Activated naive CD8-positive, alpha-beta T cell treated with anti-CD3 and anti-CD28 coated beads, Interleukin-2, amount 10 ng/mL, durations not matched to agents 7 days and 5 days (primary cell): Measurements from ENCODE around the gene SGSH. TPM values are rescaled to one million over a fixed set of nuclear protein-coding genes. Genes with fewer than 3 reads are reported as not detected.

Experiments
- ATAC-seq: fragments of 150-1000 bp; cut with Tn5 transposase; one replicate; pipeline ENCODE4 v1.10.0; 2021; ENCODE audit warnings: low read depth, moderate library complexity
- POLR2A ChIA-PET: fragments of 350-600 bp; sonication (Branson Sonifier 250); formaldehyde crosslinking; loops from one replicate; lab custom pipeline; 2021; ENCODE audit warnings: antibody characterized with exemption; lab: Charles Lee
- DNase-seq: peaks from one replicate; pipeline ENCODE4 v3.0.0; 2021
- H3K27ac Mint-ChIP-seq: one replicate; pipeline ENCODE4 v1.8.0; 2022; ENCODE audit warnings: mild to moderate bottlenecking, mixed read lengths
- H3K27me3 Mint-ChIP-seq: one replicate; pipeline ENCODE4 v1.8.0; 2022; ENCODE audit warnings: mild to moderate bottlenecking, moderate library complexity, mixed read lengths
- H3K36me3 Mint-ChIP-seq: one replicate; pipeline ENCODE4 v1.8.0; 2021; ENCODE audit warnings: mild to moderate bottlenecking, mixed read lengths
- H3K4me1 Mint-ChIP-seq: one replicate; pipeline ENCODE4 v1.8.0; 2021; ENCODE audit warnings: mixed read lengths
- H3K4me3 Mint-ChIP-seq: one replicate; pipeline ENCODE4 v1.8.0; 2022; ENCODE audit warnings: mild to moderate bottlenecking, moderate library complexity, mixed read lengths
- H3K9me3 Mint-ChIP-seq: one replicate; pipeline ENCODE4 v1.8.0; 2021; ENCODE audit warnings: mixed read lengths
- total RNA-seq, 2 experiments: library from RNA; stranded (reverse); gene quantifications; one replicate each; pipeline ENCODE4 v1.2.3, GENCODE V29; 2021

SGSH gene
- total RNA-seq, 2 experiments from 2014 or later = 51.3 to 57.1 TPM

DNA sequence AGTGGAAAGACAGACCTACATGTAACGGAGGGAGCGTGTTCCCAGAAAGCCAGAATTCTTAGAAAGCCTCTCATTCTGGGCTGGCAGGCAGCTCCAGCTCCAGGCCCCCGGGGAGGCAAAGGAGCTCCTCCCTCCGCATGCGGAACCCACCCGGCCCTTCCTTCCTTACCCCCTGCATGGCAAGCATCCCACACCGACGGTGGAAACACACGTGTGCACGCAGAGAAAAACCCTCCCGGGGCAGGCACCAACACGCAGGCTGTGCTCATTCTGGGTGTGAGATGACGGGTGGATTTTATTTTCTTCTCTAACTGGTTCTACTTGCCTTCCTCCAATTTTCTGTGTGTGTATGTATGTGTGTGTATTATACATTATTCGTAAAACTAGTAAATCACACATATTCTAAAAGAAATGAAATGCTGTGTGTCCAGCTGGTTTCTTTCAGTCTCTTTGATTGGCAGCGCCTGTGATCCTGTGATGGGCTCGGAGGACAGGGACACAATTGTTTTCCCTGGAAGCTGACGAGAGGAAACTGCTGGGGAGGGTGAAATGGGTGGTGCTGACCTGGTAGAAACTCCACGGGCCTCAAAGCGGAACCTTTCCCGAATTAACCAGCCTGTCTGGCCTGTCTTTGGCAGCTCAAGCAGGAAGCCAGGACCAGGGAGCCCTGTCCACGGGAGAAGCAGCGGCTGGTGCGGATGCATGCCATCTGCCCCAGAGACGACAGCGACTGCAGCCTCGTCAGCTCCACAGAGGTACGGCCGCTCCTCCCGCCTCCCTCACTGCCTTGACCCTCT, 28.1 kb downstream of the SGSH start:
- POLR2A ChIA-PET = no interaction called here
- no peak for ATAC-seq
- no peaks in the 10 kb centered on the region for H3K4me1 Mint-ChIP-seq

DNA sequence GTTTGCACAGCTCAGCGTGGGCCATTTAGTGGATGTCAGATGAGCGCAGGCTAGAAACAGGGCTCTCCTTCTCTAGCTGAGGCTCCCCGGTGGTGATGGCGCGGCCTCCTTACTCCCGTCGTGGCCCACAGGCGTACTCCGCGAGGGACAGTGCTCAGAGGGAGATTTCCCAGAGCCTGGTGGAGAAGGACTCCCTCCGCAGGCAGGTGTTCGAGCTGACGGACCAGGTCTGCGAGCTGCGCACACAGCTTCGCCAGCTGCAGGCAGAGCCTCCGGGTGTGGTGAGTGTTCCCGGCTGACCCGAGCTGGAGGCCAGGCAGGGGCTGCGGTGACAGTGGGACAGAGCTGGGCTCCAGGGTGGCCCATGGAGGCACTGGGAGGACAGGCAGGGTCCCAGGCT, 28.9 kb downstream of the SGSH start:
- H3K4me1 Mint-ChIP-seq = no peaks in the 10 kb centered on the region
- DNase-seq = no peak
- no peaks in the 10 kb centered on the region for H3K9me3 Mint-ChIP-seq
- POLR2A ChIA-PET = interaction anchor here (0.7 kb wide), 1 partner anchor 105 kb away, joined by 3 read pairs; no protein-coding TSS in a partner anchor
- H3K4me3 Mint-ChIP-seq = no peak overlapping the region
- H3K36me3 Mint-ChIP-seq = no peaks in the 10 kb centered on the region
- H3K27ac Mint-ChIP-seq = no peak overlapping the region
- peaks cover 11% of the 10 kb centered on the region for H3K27me3 Mint-ChIP-seq
- ATAC-seq = no peak

More for the DNA sequence above, 28.1 kb downstream of the SGSH start:
- no peak overlapping the region for H3K27ac Mint-ChIP-seq
- H3K4me3 Mint-ChIP-seq = no peak overlapping the region
- no peaks in the 10 kb centered on the region for H3K36me3 Mint-ChIP-seq
- no peak for DNase-seq
- peaks cover 11% of the 10 kb centered on the region for H3K27me3 Mint-ChIP-seq
- no peaks in the 10 kb centered on the region for H3K9me3 Mint-ChIP-seq

DNA sequence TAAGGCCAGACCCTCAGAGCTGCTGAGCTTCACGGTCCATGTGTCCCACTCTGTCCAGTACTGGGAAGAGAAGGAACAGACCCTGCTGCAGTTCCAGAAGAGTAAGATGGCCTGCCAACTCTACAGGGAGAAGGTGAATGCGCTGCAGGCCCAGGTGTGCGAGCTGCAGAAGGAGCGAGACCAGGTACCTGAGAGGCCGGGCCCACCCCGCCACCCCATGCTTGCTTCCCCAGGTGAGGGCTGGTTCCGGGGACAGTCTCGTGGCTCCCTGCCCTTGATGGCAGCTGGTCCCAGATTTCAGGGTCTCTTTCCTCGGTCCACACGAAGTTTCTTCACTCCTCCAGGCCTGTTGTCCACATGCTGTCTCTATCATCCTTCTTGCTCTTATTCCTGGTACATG, 29.4 kb downstream of the SGSH start:
- POLR2A ChIA-PET = interaction anchor here (0.7 kb wide), 1 partner anchor 105 kb away, joined by 3 read pairs; no protein-coding TSS in a partner anchor
- ATAC-seq (no peak), DNase-seq (no peak)
- Mint-ChIP-seq H3K4me1 (no peaks in the 10 kb centered on the region), H3K27ac (no peak overlapping the region), H3K27me3 (peaks cover 11% of the 10 kb centered on the region), H3K4me3 (no peak overlapping the region), H3K9me3 (no peaks in the 10 kb centered on the region), H3K36me3 (no peaks in the 10 kb centered on the region)

DNA sequence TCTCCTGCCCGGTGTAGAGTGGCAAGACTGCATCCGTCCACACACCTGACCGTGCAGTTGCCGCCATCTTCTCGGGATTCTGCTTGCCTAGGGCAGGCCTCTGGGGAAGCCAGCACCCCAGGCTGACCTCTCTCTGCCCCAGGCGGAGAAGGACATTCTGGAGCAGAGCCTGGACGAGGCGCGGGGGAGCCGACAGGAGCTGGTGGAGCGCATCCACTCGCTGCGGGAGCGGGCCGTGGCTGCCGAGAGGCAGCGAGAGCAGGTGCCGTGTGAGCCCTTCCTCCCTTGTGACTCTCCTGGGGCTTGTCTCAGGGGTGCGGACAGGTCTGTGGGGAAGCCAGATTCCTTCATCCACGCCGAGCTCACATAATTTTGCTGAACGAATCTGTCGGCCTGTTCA, 30.5 kb downstream of the SGSH start:
- no peaks in the 10 kb centered on the region for H3K9me3 Mint-ChIP-seq

DNA sequence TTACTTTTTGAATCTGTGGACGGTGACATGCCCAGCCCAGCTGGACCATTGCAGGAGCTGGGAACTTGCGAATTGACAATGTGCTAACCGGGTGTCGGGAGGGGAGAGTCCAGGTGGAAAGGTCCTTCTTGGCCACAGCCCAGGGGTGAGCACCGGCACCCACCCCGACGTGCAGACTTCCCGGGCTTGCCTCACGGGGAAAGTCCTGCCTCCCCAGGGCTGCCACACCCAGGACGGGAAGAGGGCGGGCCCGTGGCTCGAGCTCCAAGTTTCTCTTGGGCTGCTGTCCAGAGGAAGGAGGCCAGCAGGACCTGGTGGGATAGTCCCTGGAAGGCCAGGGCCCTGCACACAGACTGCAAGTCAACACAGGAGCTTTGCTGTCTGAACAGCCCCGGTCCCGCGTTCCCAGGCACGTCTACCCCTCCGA, 32.6 kb downstream of the SGSH start:
- H3K36me3 Mint-ChIP-seq = no peaks in the 10 kb centered on the region
- no peak overlapping the region for H3K27ac Mint-ChIP-seq
- no peak overlapping the region for H3K4me3 Mint-ChIP-seq
- DNase-seq (no peak), ATAC-seq (no peak)
- POLR2A ChIA-PET = no interaction called here
- H3K4me1 Mint-ChIP-seq = no peaks in the 10 kb centered on the region
- H3K27me3 Mint-ChIP-seq = no peaks in the 10 kb centered on the region
- no peaks in the 10 kb centered on the region for H3K9me3 Mint-ChIP-seq

More for the DNA sequence above, 30.5 kb downstream of the SGSH start:
- H3K4me3 Mint-ChIP-seq = no peak overlapping the region
- no peak overlapping the region for H3K27ac Mint-ChIP-seq
- no peaks in the 10 kb centered on the region for H3K4me1 Mint-ChIP-seq
- no peaks in the 10 kb centered on the region for H3K36me3 Mint-ChIP-seq
- POLR2A ChIA-PET = no interaction called here
- ATAC-seq = no peak
- DNase-seq = no peak
- H3K27me3 Mint-ChIP-seq = peaks cover 11% of the 10 kb centered on the region

DNA sequence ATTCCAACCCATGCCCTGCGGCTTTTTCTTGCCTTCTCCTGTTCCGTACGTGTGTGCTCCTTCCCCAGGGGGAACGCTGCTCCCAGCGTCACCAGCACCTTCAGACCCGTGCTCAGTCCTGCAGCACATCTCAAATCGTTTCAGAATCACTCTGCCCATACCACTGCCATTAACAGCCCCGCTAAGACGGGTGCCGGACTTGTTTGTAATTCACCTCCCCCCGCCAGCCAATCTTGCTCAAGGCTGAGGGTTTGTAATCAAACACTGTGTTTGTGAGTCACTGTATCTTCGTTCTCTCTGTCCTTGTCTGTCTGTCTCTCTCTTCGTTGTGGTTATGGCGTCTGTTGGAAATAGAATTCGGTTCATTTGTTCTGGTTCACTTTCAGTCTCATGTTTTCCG, 33.0 kb downstream of the SGSH start:
- Mint-ChIP-seq H3K27me3 (no peaks in the 10 kb centered on the region), H3K9me3 (no peaks in the 10 kb centered on the region), H3K4me1 (no peaks in the 10 kb centered on the region), H3K36me3 (no peaks in the 10 kb centered on the region), H3K27ac (no peak overlapping the region), H3K4me3 (no peak overlapping the region)
- POLR2A ChIA-PET = no interaction called here
- ATAC-seq (no peak), DNase-seq (no peak)

DNA sequence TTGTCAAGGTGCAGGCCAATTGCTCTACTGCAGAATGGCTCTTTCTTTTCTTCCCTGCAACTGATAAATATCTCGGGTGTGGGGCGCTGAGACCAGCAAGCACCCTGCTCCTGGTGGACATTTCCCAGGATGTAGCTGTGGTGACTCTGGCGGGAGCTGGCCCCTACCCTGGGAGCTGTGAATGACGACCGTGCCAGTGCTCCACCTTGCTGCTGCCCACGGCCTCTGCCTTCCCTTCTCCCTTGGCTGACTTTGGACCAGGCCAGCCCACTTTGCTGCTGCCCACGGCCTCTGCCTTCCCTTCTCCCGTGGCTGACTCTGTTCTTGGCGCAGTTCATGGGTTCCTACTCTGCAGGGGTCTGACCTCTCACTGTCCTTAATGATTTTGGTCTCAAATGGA, 34.2 kb downstream of the SGSH start:
- H3K27me3 Mint-ChIP-seq = no peaks in the 10 kb centered on the region
- POLR2A ChIA-PET = no interaction called here
- no peaks in the 10 kb centered on the region for H3K9me3 Mint-ChIP-seq
- no peak for DNase-seq
- H3K4me3 Mint-ChIP-seq = no peak overlapping the region
- H3K36me3 Mint-ChIP-seq = no peaks in the 10 kb centered on the region
- H3K4me1 Mint-ChIP-seq = no peaks in the 10 kb centered on the region
- no peak overlapping the region for H3K27ac Mint-ChIP-seq
- no peak for ATAC-seq

DNA sequence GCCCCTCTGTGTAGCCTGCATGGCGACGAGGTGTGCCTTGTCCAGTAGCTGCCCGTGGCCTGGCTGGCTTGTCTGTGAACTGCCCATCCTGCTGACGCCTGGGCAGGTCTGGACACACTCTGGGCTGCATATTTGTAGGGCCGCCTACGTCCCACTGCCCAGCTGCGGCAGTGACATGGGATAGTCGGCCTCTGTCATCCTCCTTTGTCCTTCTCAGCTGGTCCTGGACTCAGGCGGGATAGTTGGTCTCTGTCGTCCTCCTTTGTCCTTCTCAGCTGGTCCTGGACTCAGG, 35.8 kb downstream of the SGSH start:
- Mint-ChIP-seq H3K27me3 (peaks cover 2% of the 10 kb centered on the region), H3K4me3 (no peak overlapping the region), H3K36me3 (no peaks in the 10 kb centered on the region), H3K27ac (no peak overlapping the region), H3K9me3 (no peaks in the 10 kb centered on the region), H3K4me1 (no peaks in the 10 kb centered on the region)
- POLR2A ChIA-PET = interaction anchor here (0.9 to 1.4 kb wide), 2 partner anchors 17 to 83 kb away, joined by 3 read pairs; partner anchors contain the start of gene GAA
- DNase-seq (no peak), ATAC-seq (no peak)

DNA sequence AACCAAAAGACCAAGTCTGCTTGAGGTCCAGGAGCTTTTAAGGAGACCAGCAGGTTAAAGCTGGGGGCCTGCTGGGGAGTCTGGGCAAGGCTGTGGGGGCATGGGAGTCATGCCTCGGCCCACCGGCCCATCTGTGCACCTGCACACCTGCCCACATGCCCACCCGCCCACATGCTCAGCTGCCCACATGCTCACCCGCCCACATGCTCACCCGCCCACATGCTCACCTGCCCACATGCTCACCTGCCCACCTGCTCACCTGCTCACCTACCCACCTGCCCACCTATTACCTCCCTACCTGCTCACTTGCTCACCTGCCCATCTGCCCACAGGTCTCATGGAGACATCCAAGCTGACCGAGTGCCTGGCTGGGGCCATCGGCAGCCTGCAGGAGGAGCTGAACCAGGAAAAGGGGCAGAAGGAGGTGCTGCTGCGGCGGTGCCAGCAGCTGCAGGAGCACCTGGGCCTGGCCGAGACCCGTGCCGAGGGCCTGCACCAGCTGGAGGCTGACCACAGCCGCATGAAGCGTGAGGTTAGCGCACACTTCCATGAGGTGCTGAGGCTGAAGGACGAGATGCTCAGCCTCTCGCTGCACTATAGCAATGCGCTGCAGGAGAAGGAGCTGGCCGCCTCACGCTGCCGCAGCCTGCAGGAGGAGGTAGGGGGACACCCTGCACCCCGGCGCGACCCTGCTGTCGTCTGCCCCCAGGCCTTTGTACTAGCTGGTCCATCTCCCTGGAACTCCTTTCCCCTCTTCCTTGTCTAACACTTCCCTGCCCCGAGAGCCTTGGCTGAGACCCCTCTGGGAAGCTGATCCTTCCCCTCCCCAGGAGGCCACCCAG, 36.3 kb downstream of the SGSH start:
- H3K4me1 Mint-ChIP-seq = no peaks in the 10 kb centered on the region
- H3K9me3 Mint-ChIP-seq = no peaks in the 10 kb centered on the region
- peaks cover 4% of the 10 kb centered on the region for H3K27me3 Mint-ChIP-seq
- DNase-seq (no peak), ATAC-seq (no peak)
- H3K27ac Mint-ChIP-seq = no peak overlapping the region
- no peak overlapping the region for H3K4me3 Mint-ChIP-seq
- no peaks in the 10 kb centered on the region for H3K36me3 Mint-ChIP-seq
- POLR2A ChIA-PET = interaction anchor here (0.9 to 1.4 kb wide), 2 partner anchors 16 to 82 kb away, joined by 3 read pairs; partner anchors contain the start of gene GAA

DNA sequence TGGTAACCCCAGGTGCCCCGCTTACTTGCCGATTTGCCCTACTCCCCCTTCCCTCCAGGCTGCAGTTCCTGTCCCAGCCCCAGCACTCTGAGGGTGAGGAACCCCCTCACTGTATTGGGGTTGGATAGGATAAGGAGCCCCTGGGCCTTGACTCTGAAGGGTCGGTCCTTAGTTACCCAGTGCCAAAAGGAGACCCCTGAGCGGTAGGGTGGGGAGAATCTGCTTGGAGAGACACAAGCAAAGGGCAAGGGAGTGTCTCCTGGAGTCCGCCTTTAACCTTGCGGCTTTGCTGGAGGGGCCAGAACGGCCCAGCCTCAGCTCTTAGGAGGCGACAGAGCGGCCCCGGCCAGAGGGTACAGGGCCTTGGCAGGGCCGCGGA, 37.3 kb downstream of the SGSH start:
- no peaks in the 10 kb centered on the region for H3K4me1 Mint-ChIP-seq

DNA sequence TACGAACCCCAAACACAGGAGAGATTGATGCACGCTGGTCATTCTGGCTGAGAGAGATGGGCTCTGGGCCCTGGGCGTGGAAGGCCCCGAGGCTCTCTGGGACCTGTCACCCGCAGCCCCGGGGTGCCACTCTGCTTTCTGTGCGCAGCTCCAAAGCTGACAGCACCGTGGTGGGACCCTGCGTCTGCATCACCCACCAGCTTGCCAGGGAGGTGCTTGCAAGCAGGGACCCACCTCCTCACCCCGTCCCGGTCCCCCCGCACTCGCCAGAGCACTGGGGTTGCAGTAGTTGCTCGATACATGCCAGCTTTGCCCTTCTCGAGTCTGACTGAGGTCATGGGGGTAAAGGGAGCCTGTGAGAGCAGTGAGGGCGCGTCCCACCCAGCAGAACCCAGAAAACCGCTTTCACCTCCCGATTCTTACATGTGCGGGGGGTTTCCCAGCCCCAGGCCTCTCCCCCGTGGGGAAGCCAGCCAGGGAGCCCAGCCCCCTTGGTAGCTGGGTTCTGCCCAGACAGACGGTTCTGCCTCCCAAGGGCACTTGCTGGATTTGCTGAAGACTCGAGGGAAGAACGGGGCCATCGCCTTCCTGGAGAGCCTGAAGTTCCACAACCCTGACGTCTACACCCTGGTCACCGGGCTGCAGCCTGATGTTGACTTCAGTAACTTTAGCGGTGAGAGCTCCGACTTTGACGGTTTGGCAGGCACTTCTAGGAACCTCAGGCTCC, 37.9 kb downstream of the SGSH start:
- Mint-ChIP-seq H3K27me3 (peaks cover 4% of the 10 kb centered on the region), H3K9me3 (no peaks in the 10 kb centered on the region), H3K36me3 (no peaks in the 10 kb centered on the region), H3K27ac (no peak overlapping the region), H3K4me1 (no peaks in the 10 kb centered on the region), H3K4me3 (no peak overlapping the region)
- no peak for ATAC-seq
- POLR2A ChIA-PET = no interaction called here
- DNase-seq = no peak

More for the DNA sequence above, 37.3 kb downstream of the SGSH start:
- Mint-ChIP-seq H3K27me3 (peaks cover 4% of the 10 kb centered on the region), H3K4me3 (no peak overlapping the region), H3K36me3 (no peaks in the 10 kb centered on the region), H3K27ac (no peak overlapping the region), H3K9me3 (no peaks in the 10 kb centered on the region)
- DNase-seq (no peak), ATAC-seq (no peak)
- POLR2A ChIA-PET = interaction anchor here (1.4 kb wide), 1 partner anchor 81 kb away, joined by 3 read pairs; the partner anchor contains the start of gene GAA

DNA sequence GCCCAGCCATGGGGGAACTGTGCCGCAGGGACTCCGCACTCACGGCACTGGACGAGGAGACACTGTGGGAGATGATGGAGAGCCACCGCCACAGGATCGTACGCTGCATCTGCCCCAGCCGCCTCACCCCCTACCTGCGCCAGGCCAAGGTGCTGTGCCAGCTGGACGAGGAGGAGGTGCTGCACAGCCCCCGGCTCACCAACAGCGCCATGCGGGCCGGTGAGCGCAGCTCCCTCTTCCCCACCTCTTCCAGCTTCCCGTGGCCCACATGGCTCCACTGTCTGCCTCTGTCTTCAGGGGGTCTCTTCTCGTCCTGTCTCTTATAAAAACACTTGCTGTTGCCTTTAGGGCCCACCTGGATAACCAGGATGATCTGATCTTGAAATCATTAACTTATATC, 38.7 kb downstream of the SGSH start:
- POLR2A ChIA-PET = no interaction called here
- H3K27ac Mint-ChIP-seq = no peak overlapping the region

DNA sequence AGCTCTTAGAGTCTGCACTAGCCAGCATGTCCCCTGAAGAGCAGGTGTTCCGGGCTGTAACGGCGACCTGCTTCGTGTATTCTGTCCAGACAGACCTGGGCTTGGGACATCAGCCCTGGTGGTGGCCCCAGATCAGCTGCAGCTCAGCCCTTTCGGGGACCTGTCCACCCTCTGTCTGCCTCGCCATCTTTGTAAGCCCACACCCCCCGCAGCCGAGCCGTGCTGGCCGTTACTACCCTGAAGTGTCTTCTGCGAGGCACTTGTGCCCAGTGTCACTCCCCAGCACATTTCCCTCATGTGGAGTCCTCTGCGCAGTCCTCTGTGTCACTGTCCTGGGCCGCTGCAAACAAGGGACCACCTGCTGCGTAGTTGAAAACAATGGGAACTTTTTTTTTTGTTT, 39.9 kb downstream of the SGSH start:
- no peaks in the 10 kb centered on the region for H3K4me1 Mint-ChIP-seq
- POLR2A ChIA-PET = no interaction called here
- ATAC-seq (no peak), DNase-seq (no peak)
- H3K27me3 Mint-ChIP-seq = peaks cover 4% of the 10 kb centered on the region
- no peak overlapping the region for H3K27ac Mint-ChIP-seq
- H3K4me3 Mint-ChIP-seq = no peak overlapping the region
- no peaks in the 10 kb centered on the region for H3K9me3 Mint-ChIP-seq
- no peaks in the 10 kb centered on the region for H3K36me3 Mint-ChIP-seq

More for the DNA sequence above, 38.7 kb downstream of the SGSH start:
- no peak overlapping the region for H3K4me3 Mint-ChIP-seq
- H3K4me1 Mint-ChIP-seq = no peaks in the 10 kb centered on the region
- no peaks in the 10 kb centered on the region for H3K36me3 Mint-ChIP-seq
- DNase-seq (no peak), ATAC-seq (no peak)
- no peaks in the 10 kb centered on the region for H3K9me3 Mint-ChIP-seq
- peaks cover 4% of the 10 kb centered on the region for H3K27me3 Mint-ChIP-seq
